HEK293 (cell line): ENCODE measurements around the gene PHTF1.

Source experiments
- CTCF ChIP-seq: fragments of 450-650 bp; formaldehyde crosslinking; IDR thresholded peaks from 2 replicates; pipeline ENCODE4 v1.5.1; 2016; ENCODE audit warnings: missing biosample characterization, missing genetic modification characterization
- GLIS2 ChIP-seq: fragments of 450-650 bp; formaldehyde crosslinking; IDR thresholded peaks from 2 replicates; pipeline ENCODE4 v1.5.1; 2016; ENCODE audit warnings: missing biosample characterization, missing genetic modification characterization
- MYNN ChIP-seq: fragments of 450-650 bp; formaldehyde crosslinking; IDR thresholded peaks from 2 replicates; pipeline ENCODE4 v1.5.1; 2016; ENCODE audit warnings: missing biosample characterization, missing genetic modification characterization, borderline replicate concordance
- SALL2 ChIP-seq: fragments of 450-650 bp; formaldehyde crosslinking; IDR thresholded peaks from 2 replicates; pipeline ENCODE4 v1.5.0; 2017; ENCODE audit warnings: missing biosample characterization, mild to moderate bottlenecking, missing genetic modification characterization, borderline replicate concordance
- TCF7L2 ChIP-seq: IDR thresholded peaks from 2 replicates; pipeline ENCODE4 v1.6.1; 2011; ENCODE audit warnings: low read depth, mild to moderate bottlenecking, inconsistent platforms, low read length, moderate library complexity, borderline replicate concordance
- ZNF133 ChIP-seq: fragments of 450-650 bp; formaldehyde crosslinking; IDR thresholded peaks from 2 replicates; pipeline ENCODE4 v1.5.1; 2016; ENCODE audit warnings: missing biosample characterization, missing genetic modification characterization
- ZNF146 ChIP-seq: fragments of 450-650 bp; formaldehyde crosslinking; IDR thresholded peaks from 2 replicates; pipeline ENCODE4 v1.5.1; 2016; ENCODE audit warnings: missing biosample characterization, missing genetic modification characterization
- ZNF24 ChIP-seq: fragments of 450-650 bp; formaldehyde crosslinking; IDR thresholded peaks from 2 replicates; pipeline ENCODE4 v1.5.1; 2016; ENCODE audit warnings: missing biosample characterization, missing genetic modification characterization
- ZNF274 ChIP-seq, 2 experiments: fragments of 200-500 bp in 1 of 2; fragments of 450-650 bp in 1 of 2; sonication (Bioruptor generic) in 1 of 2; formaldehyde crosslinking in 1 of 2; IDR thresholded peaks; 2 replicates each; pipeline versions ENCODE4 v1.5.1 to v1.6.1; 2014 to 2016; ENCODE audit warnings: borderline replicate concordance in 1 of 2, inconsistent platforms in 1 of 2, low read length in 1 of 2, missing biosample characterization in 1 of 2, missing genetic modification characterization in 1 of 2
- ZNF37A ChIP-seq: fragments of 450-650 bp; IDR thresholded peaks from 2 replicates; pipeline ENCODE4 v1.5.1; 2018; ENCODE audit warnings: missing biosample characterization, missing genetic modification characterization

- TF ChIP-seq MYNN (no peak), SALL2 (tag by site-specific recombination) (no peak), ZNF146 (tag by site-specific recombination) (peak; percentile 75), CTCF (tag by site-specific recombination) (no peak), TCF7L2 (no peak), ZNF24 (tag by site-specific recombination) (no peak), ZNF37A (tag by site-specific recombination) (no peak), ZNF133 (tag by site-specific recombination) (no peak), GLIS2 (tag by site-specific recombination) (no peak), ZNF274 (IDR thresholded peaks at IDR 0.05; ENCODE audit: low read length) (no peak), ZNF274 (tag by site-specific recombination; IDR thresholded peaks at IDR 0.05; ENCODE audit: borderline replicate concordance) (no peak)
These were observed 49.3 kb upstream of the PHTF1 start for GRCh38 chr1:113808450-113809195.
